NCI-H524 (cell line): ENCODE results near the gene MAP3K3.

Source experiments
- DNase-seq, 2 experiments: peaks; one replicate each; lab custom pipeline; 2025; lab: John Stamatoyannopoulos, UW

The MAP3K3 gene

DNA sequence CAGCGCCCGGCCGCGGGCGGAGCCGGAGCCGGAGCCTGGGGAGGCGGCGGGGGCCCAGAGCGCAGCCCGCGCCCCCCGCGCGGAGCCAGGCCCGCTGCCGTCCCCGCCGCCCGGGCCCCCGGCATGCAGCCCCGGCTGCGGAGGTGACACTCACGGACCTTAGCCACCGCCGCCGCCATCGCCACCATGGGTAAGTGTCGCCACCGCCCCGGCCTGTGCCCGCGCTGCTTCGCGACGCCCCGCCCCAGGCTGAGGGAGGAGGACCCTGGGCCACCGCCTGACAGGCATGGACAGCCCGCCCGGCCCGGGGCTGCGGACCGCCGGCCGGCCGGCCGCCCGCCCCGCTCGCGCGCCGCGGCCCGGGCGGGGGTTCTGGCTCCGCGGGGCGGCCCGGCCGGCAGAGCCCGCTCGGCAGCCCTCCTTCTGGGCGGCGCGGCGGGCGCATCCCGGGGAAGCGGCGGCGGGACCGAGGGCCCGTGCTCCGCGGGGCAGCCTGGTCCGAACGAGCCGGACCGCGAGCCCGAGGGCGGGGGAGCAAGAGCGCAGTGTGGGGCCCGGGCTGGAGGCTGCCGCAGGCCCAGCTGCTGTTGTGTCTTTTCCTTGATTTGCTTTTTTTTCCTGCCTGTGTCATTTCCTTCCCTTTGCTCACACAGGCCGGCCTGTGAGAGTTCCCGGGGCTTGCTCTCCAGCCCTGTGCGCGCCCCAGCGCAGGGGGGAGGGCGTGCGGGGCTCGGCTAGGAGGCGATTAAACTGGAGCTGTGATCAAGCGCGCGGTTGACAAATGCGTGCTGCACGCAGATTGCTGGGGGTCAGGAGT, 565 bp downstream of the MAP3K3 start:
- DNase-seq, result peak; percentile 36 to 65

DNA sequence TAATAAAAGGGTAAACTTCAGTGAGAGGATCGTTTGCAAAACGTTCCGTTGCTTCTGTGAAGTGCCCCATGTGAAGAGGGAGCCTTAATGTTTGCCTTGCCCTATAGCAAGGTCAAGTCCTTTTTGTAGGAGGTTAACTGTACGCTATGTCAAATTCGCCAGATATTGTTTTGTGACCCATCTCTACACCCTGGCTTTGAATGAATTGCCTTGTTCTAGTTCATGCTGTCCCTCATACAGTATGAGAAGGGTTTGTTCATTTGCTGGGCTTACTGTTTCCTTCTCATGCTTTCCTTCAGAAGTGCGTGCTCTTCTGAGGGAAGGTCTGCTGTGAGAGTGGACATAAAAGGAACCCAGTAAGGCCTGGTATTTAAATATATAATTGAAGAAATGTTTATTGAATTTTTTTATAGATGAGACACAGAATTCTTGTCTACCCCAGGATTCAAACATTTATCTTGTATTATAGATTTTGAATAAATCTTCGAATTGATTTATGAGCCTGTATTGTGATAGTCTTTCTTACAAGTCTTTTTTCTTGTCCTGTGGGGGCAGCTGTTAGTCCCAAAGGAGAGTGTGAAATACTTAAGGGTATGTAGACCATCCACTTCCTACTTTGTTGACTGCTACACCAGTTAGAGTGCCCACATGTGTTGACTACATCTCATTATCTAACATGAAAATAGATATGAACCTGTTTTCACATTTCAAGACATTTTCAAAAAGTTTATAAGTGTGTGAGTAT, 1.7 kb downstream of the MAP3K3 start:
- no peak for DNase-seq

DNA sequence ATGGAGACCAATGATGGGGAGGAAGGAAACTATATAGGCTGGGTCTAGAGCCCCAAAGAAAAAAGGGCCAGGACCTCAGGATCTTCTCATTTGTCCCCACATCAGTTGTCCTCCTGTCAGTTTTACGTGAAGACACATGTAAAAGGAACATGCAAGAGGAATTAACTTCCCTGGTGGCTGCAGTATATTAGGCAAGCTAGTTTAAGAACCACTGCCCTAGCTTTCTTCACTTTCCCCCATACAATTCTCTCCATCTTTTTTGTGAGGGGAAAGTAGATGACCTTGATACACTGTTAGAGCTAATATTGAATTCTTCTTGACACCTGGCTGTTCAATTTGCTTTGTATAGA, 2.3 kb downstream of the MAP3K3 start:
- no peak for DNase-seq

DNA sequence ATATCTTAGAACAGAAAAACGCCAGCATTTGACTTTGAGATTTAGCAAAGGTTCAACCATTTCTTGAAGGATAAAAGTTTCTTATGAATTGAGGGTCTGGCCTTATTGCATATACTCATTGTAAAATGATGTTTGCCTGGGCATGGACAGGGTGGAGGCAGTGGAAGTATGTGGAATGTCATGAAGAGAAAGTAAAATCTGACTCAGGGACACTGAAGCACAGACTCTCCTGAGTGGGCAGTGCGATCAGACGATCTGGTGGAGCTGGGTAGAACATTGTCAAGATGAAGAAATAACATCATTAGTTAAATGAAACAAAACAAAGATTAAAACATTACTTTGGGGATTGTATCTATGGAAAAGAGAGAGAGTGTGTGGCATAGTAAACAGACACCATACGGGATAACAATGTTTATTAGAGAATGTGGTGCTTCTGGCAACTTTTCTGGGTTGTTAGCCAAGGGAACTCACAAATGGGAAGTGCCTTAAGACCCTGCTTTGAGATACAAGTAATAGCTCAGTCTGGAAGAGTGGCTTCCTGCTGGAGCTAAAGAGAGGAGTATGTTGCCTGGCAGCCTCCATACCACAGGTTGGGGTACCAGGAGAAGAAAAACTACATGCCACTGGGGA, 4.4 kb downstream of the MAP3K3 start:
- no peak for DNase-seq

DNA sequence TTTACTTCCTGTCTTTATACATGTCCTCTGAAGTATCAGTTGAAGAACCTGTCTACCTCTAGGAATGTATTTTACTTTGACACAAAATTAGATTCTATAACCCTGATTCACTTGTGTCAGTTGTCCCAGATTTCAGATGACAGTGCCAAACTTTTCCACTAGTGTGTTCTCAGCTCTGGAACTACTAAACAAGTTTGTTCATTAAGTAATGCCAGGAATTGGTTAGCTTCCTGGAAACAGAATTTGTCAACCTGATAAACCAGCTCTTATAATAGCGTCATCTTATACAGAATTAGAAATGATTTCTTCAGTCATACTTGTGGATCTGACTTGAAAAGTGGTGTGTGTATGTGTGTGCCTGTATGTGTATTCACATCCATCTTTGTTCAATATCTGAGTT, 7.4 kb downstream of the MAP3K3 start:
- no peak for DNase-seq

DNA sequence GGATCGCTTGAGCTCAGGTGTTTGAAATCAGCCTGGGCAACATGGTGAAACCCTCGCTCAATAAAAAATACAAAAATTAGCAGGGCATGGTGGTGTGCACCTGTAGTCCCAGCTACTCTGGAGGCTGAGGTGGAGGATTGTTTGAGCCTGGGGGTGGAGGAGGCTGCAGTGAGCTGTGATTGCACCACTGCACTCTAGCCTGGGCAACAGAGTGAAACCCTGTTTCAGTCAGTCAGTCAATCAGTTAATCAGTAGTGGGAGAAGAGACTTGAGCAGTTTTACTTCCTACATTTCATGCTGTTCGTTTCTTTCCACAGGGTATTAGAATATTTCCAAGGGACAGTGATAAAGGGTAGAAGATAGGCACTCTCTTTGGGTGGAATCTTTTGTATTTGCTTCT, 8.8 kb downstream of the MAP3K3 start:
- DNase-seq, result no peak

DNA sequence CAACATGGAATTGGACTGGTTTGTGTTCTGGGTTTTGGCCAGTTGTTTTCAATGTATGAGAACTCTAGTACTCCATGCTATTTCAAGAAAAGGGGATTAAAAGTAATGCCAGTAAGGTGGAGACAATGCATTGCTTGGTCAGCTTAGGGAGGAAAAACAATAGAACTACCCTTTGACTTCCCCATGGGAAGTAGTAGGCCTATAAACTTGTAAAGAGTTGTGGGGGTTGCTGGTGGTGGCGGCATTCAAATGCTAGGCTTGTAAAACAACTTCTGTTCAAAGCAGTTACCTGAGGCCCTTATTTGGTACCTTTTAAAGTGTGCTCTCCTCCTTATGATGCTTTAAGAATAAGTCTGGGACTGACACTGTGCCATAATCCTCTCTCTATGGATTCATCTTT, 9.4 kb downstream of the MAP3K3 start:
- DNase-seq, result no peak

DNA sequence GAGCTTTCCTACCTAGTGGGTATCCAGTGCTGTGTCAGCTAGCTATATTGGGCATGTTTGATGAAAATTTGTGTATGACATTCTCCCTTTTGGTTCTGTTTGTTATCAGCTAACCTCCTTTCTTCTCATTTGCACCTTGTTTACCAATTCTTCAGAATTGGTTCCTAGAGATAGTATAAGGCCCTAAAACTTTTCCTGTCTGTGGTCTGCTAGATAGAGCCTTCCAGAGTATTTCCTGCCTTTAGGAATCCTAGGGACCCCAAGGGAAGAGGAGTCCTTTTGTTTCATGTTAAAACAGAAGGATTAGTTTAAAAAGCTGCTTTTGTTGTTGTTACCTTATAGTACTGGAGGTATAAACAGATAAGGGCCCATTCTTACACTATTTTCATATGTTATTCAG, 11.5 kb downstream of the MAP3K3 start:
- DNase-seq, result no peak

DNA sequence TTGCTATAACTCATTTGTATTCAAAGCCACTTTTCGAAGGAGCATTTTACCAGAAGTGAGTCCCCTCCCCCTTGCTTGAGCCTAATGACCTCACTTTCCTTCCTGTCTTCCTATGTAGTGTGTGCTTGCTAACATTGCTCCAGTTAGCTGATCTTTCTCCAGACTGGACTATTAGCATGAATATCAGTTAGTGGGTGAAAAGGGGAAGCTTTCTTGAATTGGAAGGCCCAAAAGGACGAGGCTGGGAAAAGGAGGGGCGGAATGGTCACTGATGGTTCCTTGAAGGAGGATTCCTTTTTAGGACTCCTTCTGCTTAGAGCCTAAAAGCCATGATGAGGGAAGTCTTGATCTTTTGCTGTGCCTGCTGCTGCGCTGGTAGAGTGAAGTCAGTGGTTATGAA, 11.9 kb downstream of the MAP3K3 start:
- no peak for DNase-seq

DNA sequence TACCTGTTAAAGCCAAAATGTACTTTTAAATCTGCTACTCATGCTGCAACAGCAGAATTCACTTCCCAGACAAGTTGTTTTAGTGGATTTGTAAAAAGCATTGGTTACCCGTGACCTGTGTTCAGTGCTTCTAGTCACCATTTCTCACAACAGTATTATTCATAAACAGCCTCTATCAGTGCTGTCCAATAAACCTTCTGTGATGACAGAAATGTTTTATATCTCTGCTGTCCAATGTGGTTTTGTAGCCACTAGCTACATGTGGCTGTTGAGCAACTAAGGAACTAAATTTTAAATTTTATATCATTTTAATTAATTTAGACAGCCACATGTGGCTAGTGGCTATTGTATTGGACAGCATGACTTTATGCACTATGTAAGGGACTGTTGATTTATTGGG, 12.6 kb downstream of the MAP3K3 start:
- DNase-seq, result no peak

DNA sequence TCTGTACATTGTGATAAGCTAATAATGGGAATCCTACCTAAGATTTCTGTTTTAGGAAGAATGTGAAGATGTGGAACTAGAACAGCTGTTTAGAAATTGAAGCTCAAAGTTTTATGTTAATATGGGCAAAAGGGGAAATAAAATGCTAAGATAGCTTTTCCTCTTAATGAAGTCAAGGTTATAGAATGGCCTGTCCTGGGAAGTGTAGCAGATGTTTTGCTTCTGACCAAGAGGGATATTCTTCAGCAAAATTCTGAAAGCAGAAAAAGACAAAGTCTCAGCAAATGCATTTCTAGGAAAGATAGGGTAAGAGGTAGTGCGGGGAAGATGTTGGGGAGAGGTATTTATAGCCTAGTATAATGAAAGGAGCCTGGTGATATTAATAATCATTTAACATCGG, 13.1 kb downstream of the MAP3K3 start:
- DNase-seq, result no peak

DNA sequence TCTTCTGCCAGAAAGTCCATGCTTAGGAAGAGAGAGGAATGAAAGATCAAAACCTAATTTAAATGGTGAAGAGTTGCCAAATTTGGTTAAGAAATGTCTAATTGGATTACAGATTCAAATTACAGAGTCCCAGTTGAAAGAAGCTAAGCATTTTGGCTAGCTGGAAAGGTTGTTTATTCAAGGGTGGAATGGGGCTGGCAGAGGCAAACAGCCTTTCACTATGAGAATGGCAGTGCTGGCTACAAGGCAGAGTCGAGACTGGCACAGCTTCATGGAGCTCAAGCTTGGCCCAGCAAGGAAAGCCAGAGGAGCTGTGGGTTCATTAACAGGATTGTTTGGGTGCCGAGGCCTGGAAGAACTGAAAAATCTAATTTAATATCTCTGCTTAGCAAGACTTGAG, 13.6 kb downstream of the MAP3K3 start:
- no peak for DNase-seq

DNA sequence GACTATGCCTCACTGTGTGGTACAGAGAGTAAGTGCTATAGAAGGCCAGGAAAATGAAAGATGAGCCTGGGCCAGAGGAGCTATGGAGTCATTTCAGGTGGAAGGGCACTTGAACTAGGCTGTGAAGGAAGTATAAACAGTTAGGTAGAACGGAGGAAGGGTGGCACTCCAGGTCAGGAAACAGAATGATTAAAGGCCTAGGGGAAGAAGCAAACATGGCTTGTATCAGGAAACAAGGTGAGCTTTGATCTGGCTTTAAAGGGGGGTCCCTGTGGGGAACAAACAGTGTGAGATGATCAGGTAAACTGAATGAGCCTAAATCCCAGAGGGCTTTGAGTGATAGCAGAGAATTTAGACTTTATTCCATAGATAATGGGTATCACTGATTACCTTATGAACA, 16.9 kb downstream of the MAP3K3 start:
- no peak for DNase-seq

DNA sequence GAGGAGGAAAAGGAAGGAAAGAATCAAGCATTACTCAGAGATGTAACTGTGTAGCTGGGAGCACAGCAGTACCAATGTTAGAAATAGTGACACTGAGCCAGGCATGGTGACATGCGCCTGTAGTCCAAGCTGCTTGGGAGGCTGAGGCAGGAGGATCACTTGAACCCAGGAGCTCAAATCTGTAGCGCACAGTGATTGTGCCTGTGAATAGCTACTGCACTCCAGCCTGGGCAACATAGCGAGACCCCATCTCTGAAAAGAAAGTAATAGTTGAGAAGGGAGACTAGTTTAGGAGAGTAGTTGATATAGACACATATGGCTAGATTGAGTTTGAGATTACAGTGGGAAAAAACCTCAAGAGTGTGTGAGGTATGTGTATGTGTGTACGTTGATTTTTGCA, 17.8 kb downstream of the MAP3K3 start:
- DNase-seq, result no peak

DNA sequence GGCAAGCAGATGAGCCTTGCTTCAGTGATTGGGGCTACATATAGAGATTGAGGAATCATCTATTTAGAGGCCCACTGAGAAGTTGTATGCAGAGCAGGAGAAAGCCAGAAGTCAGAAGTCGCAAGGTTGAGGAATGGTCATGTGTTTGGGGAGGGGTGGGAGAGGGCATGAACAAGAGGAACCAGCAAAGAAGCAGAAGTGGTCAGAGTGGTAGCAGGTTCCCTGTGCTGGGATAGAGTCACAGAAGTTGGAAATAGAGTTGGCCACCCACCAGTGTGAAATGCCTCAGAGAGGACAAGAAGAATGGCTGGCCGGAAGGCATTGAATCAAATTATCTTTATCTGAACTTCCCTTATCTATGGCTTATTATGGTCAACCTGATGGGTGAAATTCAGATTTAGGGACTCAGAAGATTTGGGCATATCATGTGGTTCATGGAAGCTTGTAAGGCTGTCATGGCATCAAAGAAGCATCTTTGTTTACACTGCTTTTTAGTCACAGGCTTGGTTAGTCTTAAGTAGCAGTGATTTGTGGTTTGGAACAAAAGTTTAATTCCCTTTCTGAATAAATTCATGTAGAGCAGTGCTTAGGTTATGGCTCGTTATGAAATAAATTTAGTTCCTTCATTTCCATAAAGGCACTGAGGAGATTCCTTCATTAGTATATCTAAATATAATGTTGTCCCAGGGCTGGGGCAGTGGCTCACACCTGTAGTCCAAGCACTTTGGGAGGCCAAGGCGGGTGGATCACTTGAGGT, 19.7 kb downstream of the MAP3K3 start:
- no peak for DNase-seq

DNA sequence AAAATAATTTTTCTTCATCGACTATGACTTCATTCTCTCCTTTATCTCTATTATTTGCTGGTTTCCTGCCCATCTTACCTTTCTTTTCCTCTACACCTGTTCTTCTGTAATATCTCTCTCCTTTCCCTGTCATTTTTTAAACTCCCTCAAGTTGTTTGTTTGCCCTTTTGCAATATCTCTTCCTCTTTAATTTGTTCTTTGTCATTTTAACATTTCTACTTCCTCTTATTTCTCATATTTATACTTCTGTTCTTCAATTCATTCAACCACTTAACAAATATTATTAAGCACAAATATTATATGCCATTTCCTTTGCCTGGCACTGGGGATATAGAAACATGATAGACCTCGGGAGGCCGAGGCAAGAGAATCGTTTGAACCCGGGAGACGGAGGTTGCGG, 22.6 kb downstream of the MAP3K3 start:
- DNase-seq, result no peak

DNA sequence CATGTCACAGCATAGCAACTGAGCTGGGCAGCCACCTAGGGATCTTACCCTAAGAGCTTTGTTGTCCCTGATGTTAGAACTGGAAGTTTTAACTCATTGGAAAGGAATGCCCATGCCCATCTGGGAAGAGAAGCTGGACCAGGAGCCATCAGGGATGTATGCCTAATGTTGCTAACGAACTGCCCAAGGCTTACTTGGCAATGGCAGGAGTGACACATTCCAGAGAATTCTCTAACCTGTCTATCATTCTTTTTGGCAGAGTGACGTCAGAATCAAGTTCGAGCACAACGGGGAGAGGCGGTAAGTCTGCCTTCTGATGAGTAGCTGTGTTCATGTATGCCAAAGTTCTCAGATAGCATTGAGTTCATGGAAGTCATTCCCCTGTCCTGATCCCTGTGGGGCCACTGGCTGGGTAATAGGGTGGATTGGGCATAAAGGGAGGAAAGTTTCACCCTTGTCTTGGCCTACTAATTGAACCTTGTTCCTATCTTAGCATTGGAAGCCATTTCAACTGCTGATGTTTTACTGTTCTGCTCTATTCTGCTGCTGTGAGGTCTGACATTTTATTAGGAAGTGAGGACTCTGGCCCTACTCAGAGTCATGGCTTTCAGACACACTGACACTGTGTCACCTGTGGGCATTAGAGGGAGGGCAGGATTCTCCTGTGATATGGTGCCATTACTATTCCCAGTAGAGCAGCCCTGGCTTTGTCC, 23.7 kb downstream of the MAP3K3 start:
- DNase-seq, result no peak

DNA sequence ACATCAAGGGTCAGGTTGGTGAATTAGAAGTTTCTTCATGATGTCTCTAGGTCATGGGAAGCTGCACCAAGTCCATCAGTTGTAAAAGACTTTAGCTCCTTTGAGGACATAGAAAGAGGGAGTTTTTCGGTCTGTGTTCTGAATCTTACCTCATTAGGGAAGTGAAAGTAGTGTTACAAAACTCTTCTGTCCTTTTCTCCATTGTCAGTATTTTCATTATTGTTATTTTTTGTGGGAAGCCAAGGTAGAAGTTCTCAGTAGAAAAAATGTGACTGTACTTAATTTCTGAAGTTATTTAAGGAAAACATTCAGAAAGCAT, 24.2 kb downstream of the MAP3K3 start:
- no peak for DNase-seq

DNA sequence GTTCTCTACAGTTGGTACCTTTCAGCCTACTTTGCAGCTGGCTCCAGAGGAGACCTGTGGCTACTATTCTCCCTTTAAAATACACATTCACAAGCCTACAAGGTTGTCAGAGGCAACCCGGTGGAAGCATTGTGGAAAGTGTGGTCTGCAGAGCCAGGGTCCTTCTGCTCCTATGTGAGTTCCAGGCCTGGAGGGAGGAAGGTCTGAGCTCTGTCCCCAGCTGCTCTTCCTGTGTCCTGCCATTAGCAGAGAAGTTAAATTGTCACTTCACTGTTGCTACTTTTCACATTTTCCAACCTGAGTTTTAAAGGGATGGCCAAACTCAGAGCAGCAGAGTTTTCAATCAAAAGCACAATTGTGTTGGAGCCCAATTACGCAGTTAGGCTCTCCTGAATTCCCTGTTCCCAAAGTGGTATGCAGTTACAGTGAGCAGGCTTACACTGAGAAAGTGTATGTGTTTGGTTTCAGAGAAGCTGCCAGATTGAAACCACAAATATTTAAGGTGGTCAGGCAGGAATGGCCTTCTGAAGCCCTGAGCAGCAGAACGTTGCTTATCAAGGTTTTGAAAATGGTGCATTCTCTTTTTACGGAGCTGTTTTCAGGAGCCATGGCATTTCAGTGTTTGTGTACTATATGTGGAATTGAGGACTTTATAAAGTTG, 25.0 kb downstream of the MAP3K3 start:
- DNase-seq, result no peak

DNA sequence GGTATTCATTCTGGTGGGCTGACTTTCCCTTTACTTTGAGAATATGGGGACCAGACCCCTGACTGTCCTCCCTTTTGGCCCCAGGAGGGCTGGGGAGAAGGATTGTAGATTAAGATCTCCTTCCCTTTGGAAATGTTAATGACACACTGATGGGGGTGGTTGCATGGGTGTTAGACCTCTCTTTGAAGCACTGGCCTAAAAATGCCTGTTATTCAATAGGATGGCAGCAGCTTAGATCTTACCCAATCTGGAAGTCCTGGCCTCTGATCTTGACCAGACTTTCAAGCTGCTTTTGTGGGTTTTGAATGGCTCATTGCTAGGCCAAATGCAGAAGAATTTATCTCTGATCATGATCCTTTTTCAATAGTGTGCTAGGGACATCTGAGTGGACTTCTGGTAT, 25.7 kb downstream of the MAP3K3 start:
- no peak for DNase-seq

DNA sequence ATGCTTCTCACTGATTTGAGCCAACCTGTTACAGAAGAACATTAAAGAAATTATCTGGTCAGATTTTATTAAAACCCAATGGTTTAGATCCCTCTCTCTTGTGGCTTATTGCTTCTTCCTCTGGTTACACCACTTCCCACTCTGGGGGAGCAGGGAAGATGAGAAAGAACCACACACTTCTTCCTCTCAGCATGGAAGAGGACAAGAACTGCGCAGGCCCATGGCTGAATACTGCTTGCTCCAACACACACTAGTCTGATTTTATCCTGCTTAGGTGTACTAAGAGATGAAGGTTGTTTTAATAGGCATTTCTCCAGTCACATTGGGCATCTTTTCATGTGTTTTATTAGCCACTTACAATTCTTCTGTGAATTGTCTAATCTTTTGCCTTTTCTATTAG, 27.6 kb downstream of the MAP3K3 start:
- DNase-seq, result no peak

DNA sequence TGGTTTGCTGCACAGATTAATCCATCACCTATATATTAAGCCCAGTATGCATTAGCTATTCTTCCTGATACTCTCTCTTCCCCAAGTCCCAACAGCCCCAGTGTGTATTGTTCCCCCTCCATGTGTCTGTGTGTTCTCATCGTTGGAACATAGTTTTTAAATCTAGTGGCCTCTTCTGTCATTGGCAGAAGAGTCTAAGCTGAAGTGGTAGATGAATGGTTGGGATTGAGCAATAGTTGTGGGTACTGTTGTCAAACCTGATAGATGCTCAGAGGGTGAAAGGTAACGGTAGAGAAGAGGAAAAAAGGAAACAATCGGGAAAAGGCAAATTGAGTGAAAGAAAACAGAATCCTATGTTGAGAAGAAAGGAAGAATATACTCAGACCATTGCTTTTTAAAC, 29.9 kb downstream of the MAP3K3 start:
- DNase-seq, result no peak
